ENCODE results near the gene SLC25A47. TPM values are rescaled to one million over a fixed set of nuclear protein-coding genes. Genes with fewer than 3 reads are reported as not detected.
"Not testable (repeated sequence)": the region's sequence is repeated elsewhere in the genome, so short reads cannot be mapped to it uniquely, and the experiment has no call there.

The SLC25A47 gene, protein sequence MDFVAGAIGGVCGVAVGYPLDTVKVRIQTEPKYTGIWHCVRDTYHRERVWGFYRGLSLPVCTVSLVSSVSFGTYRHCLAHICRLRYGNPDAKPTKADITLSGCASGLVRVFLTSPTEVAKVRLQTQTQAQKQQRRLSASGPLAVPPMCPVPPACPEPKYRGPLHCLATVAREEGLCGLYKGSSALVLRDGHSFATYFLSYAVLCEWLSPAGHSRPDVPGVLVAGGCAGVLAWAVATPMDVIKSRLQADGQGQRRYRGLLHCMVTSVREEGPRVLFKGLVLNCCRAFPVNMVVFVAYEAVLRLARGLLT
- total RNA-seq: not detected

DNA sequence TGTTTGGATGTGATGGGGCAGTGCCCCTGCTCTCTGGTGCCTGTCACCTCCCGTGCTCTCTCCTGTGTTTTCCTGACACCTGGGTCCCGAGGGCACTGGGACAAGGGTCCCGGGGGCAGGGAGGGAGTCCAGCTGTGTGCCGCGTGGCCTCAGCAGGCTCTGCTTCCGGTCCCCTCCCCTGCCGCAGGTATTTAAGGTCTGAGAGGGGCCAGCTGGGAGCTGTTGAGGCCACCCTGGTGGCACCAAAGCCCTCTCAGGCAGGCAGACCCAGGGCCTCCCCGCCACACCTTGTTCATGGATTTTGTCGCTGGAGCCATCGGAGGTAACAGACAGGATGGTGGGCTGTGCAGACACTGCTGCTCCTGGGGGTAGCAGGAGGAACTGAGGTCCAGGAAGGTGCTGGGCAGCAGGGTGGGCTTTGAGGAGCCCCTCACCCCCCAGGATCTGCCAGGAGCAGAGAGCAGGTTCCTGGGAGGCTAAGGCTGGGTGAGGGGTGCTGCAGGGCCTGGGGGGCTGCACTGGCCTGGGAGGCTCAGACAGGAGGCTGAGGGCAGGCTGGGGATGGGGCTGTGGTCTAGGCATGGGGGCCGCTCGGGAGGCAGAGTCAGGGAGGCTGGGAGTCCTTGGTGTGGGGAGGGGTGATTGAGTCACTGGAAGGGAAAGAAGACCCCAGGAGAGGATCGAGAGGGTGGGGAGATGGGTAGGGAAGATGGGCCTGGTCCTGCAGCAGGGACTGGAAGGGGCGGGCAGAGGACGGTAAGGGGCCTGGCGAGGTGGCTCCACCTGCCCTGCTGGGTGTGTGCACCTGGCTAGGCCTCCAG is at the start of gene SLC25A47:
SLC25A47 (plus strand) TSS at position 219 of the 821 bp plus-strand sequence; CDS start at position 295, 76 bp downstream.
- CTCF ChIA-PET: no interaction called here
- intact Hi-C loops (cut with micrococcal nuclease): no loop called here
- H3K4me1 Mint-ChIP-seq (ENCODE audit: low read depth): no peaks in the 10 kb centered on the region
- H3K4me3 Mint-ChIP-seq: no peak within 1 kb of the TSS
- no peaks in the 10 kb centered on the region for H3K36me3 Mint-ChIP-seq (ENCODE audit: low read depth)
- H3K9me3 Mint-ChIP-seq: no peaks in the 10 kb centered on the region
- H3K27ac Mint-ChIP-seq: no peak within 1 kb of the TSS
- DNase-seq: no peak
- H3K27me3 Mint-ChIP-seq (ENCODE audit: low read depth): no peaks in the 10 kb centered on the region

DNA sequence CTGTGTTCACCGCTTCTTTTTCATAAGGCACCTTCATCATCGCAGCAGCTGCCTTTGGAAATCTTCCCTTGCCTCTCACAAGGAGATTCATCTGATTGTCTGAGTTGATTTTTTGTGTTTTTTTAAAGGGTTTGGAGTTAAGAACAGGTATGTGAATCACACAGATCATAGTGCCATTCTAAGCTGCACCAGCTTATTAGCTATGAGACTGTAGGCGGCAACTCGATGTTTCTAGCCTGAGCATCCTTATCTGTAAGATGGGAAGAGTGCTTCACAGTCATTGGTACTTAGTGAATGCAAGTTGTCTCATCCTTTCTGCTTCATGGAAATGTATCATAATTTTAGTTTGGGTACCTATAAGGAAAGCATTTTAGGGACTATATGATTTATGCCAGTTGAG is 48.9 kb upstream of the SLC25A47 start:
- intact Hi-C loops (cut with micrococcal nuclease): loop anchor here (2.0 kb wide), 1 partner anchor 13 kb away; no protein-coding TSS in a partner anchor
- Mint-ChIP-seq H3K27ac (peak overlapping the region; percentile 4), H3K4me1 (ENCODE audit: low read depth) (peaks cover 45% of the 10 kb centered on the region), H3K27me3 (ENCODE audit: low read depth) (no peaks in the 10 kb centered on the region), H3K36me3 (ENCODE audit: low read depth) (peaks cover 9% of the 10 kb centered on the region), H3K4me3 (no peak overlapping the region), H3K9me3 (no peaks in the 10 kb centered on the region)
- DNase-seq: no peak
- CTCF ChIA-PET: interaction anchor here (1.0 to 2.5 kb wide), 4 partner anchors 10 to 16 kb away, joined by 3 to 5 read pairs (median 4); no protein-coding TSS in a partner anchor

DNA sequence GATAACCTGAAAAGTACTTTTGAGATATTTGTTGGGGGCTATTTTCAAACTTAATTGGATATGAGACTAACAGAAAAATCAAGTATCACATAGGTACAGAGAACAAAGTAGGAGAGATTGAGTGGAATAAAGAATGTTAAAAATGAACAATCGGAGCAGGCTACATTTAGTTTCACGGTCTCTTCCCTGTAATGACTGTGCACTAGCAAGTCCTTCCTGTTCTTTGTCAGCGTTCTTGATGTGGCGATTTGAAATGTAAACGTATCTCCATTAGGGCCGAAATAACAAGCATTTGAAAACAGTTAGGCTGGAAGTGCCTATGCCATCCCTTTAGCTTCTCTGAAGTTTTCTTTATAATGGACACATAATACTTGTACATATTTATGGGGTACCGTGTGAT is 47.9 kb upstream of the SLC25A47 start:
- no peak for DNase-seq
- intact Hi-C loops (cut with micrococcal nuclease): loop anchor here (2.0 kb wide), 1 partner anchor 14 kb away; no protein-coding TSS in a partner anchor
- Mint-ChIP-seq H3K36me3 (ENCODE audit: low read depth) (peaks cover 11% of the 10 kb centered on the region), H3K27ac (peak overlapping the region; percentile 21), H3K4me3 (no peak overlapping the region), H3K9me3 (no peaks in the 10 kb centered on the region), H3K27me3 (ENCODE audit: low read depth) (no peaks in the 10 kb centered on the region), H3K4me1 (ENCODE audit: low read depth) (peaks cover 43% of the 10 kb centered on the region)
- CTCF ChIA-PET: interaction anchor here (0.6 to 1.4 kb wide), 3 partner anchors 10 to 15 kb away, joined by 3 to 4 read pairs (median 4); no protein-coding TSS in a partner anchor

DNA sequence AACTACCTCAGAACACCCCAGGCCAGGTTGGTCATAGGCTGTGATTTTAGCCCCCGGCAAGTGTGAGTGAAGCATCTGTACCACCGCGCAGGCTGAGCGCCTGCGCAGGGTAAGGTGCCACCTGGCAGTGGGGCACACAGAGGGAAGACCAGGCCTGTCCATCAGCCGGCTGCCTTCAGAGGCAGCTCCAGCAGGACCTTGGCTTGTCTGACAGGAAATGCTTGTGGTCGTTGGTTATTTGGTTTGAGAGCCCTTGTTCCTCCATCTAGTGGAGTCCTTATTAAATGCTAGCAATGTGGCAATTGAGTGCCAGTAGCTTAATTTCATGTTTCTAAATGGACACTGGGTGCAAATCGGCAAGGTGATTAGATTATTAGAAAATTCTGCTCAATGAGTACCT is 44.4 kb upstream of the SLC25A47 start:
- H3K4me1 Mint-ChIP-seq (ENCODE audit: low read depth): peaks cover 27% of the 10 kb centered on the region
- no peaks in the 10 kb centered on the region for H3K9me3 Mint-ChIP-seq
- peaks cover 9% of the 10 kb centered on the region for H3K36me3 Mint-ChIP-seq (ENCODE audit: low read depth)

DNA sequence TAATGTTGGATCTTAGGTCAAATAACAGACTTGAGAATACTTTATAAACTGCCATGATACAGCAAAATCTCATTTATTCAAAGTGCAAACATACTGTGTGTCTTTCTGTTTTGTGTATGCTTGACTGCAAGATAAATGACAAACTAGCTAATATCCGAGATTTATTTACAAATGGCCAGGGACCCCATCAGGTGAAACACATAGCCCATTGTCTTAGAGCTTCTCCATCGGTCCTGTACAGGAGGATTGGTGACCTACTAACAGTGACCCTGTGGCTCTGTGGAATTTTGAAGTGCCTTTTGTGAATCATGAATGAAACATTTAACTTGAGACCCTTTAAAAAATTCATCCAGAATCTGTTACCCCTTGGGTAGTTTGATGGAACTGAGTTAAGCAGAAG is 44.0 kb upstream of the SLC25A47 start:
- Mint-ChIP-seq H3K4me3 (no peak overlapping the region), H3K9me3 (no peaks in the 10 kb centered on the region), H3K4me1 (ENCODE audit: low read depth) (peaks cover 26% of the 10 kb centered on the region), H3K27ac (peak overlapping the region; percentile 56), H3K27me3 (ENCODE audit: low read depth) (no peaks in the 10 kb centered on the region), H3K36me3 (ENCODE audit: low read depth) (peaks cover 9% of the 10 kb centered on the region)
- no peak for DNase-seq
- intact Hi-C loops (cut with micrococcal nuclease): no loop called here
- CTCF ChIA-PET: interaction anchor here (0.6 kb wide), 1 partner anchor 313 kb away, joined by 3 read pairs; no protein-coding TSS in a partner anchor

More for the DNA sequence above, 44.4 kb upstream of the SLC25A47 start:
- CTCF ChIA-PET: interaction anchor here (0.6 kb wide), 1 partner anchor 313 kb away, joined by 3 read pairs; no protein-coding TSS in a partner anchor
- H3K4me3 Mint-ChIP-seq: no peak overlapping the region
- H3K27ac Mint-ChIP-seq: peak overlapping the region; percentile 56
- no peak for DNase-seq
- intact Hi-C loops (cut with micrococcal nuclease): no loop called here
- H3K27me3 Mint-ChIP-seq (ENCODE audit: low read depth): no peaks in the 10 kb centered on the region

DNA sequence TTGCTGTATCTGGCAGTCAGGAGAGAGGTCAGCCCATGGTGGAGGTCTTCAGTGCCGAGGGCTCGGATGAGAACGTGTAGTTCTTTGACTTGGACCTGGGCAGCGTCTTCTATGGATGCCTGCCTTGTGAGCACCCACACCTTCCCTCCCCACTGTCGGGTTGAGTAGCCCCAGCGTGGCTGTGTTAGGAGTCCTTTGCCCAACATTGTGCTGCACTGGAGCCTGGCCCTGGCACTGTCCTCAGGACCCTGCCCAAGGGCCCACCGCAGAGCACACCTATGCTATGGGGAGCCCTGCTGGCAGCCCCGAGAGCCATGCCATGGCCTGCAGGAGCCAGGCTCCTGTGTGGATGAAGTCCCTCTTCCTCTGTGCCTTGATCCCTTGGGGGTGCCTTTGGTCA is 43.6 kb upstream of the SLC25A47 start:
- H3K4me3 Mint-ChIP-seq: no peak overlapping the region
- peaks cover 22% of the 10 kb centered on the region for H3K4me1 Mint-ChIP-seq (ENCODE audit: low read depth)
- peaks cover 9% of the 10 kb centered on the region for H3K36me3 Mint-ChIP-seq (ENCODE audit: low read depth)
- intact Hi-C loops (cut with micrococcal nuclease): no loop called here
- no peaks in the 10 kb centered on the region for H3K27me3 Mint-ChIP-seq (ENCODE audit: low read depth)
- peak overlapping the region; percentile 67 for H3K27ac Mint-ChIP-seq
- H3K9me3 Mint-ChIP-seq: no peaks in the 10 kb centered on the region
- CTCF ChIA-PET: no interaction called here
- no peak for DNase-seq

DNA sequence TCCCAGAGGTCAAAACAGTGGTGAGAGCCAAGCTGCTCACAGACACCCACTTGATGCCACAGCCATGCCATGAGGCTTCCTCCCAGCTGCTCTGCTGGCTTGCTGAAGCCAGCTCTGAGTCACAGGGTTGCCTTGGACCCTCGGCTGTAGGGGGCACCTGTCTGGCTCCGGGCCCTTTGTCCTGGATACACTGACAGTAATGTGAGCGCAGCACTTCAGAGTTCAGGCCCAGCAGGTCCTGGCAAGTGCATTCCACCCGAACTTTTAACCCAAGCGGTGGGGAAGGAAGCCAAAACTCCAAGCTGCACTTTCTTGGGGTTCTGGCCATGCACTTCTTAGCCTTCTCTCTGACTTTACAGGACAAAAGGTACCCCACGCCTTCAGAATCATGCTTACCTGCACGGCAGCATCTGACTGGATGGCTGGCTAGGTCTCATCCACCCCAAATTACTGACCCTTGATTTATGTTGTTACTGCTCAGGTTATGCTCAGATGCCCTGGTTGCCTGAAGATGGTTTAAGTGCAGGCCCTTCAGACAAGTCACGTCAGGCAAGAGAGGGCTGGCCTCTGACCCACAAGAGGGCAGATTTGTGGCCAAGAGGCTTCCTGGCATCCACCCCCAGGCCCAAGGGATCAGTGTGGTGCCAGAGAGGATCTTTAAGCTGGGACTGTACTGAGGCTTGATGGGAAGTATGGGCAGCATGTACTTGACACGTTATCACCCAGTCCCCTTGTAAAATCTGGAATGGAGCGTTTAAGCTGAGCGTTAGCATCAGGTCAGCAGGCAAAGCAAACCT is 41.7 kb upstream of the SLC25A47 start:
- intact Hi-C loops (cut with micrococcal nuclease): no loop called here
- Mint-ChIP-seq H3K27ac (no peak overlapping the region), H3K36me3 (ENCODE audit: low read depth) (peaks cover 5% of the 10 kb centered on the region), H3K4me3 (no peak overlapping the region), H3K4me1 (ENCODE audit: low read depth) (peaks cover 13% of the 10 kb centered on the region), H3K27me3 (ENCODE audit: low read depth) (no peaks in the 10 kb centered on the region), H3K9me3 (no peaks in the 10 kb centered on the region)
- no peak for DNase-seq
- CTCF ChIA-PET: interaction anchor here (1.4 to 1.7 kb wide), 2 partner anchors 9 to 165 kb away, joined by 3 to 8 read pairs; no protein-coding TSS in a partner anchor

DNA sequence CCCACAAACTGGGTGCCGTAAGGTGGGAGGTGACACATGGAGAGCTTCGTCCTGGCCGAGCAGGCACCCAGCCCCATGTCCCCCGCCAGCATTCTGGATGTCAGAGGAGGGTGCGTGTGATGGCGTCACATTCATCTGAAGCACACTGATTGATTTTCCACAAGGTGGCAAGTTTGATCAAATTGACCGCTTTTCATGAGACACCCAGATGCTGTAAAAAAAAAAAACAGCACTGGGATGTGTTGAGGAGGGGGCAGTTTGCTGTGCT is 41.1 kb upstream of the SLC25A47 start:
- Mint-ChIP-seq H3K36me3 (ENCODE audit: low read depth) (peaks cover 5% of the 10 kb centered on the region), H3K9me3 (no peaks in the 10 kb centered on the region), H3K27me3 (ENCODE audit: low read depth) (no peaks in the 10 kb centered on the region), H3K4me1 (ENCODE audit: low read depth) (peaks cover 12% of the 10 kb centered on the region), H3K27ac (no peak overlapping the region), H3K4me3 (no peak overlapping the region)
- intact Hi-C loops (cut with micrococcal nuclease): no loop called here
- no peak for DNase-seq
- CTCF ChIA-PET: interaction anchor here (1.4 to 1.7 kb wide), 2 partner anchors 10 to 164 kb away, joined by 3 to 8 read pairs; no protein-coding TSS in a partner anchor

DNA sequence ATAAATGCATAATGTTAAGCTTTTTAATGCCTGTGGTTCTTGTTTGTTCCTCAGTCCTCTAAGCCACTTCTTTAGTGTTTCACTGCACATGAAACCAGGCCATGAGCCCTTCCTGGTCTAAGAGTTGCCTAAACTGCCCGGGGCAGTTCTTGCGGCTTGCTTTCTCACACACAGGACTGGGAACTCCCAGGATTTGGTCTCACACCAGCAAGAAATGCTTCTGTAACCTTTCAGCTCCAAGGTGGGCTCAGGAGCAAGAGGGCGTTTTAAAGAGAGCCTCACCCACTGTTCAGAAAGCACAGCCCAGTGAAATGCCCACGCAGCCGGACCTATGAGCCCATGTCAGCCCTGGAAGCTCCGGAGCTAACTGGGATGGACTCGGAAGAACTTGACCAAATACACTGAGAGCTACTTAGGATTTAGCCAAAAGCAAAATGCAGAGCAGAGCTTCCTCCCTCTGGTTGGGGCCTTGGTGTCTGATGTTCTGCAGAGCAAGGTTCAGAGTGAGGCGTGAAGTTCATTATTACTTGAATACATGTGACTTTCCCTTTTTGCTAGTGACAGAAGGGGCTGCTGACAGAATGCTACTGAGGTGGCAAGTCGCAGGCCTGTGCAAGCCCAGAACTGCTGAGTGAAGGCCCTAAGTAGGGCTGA is 40.2 kb upstream of the SLC25A47 start:
- intact Hi-C loops (cut with micrococcal nuclease): no loop called here
- H3K36me3 Mint-ChIP-seq (ENCODE audit: low read depth): peaks cover 4% of the 10 kb centered on the region
- H3K27ac Mint-ChIP-seq: no peak overlapping the region
- no peak overlapping the region for H3K4me3 Mint-ChIP-seq
- peaks cover 8% of the 10 kb centered on the region for H3K4me1 Mint-ChIP-seq (ENCODE audit: low read depth)
- H3K27me3 Mint-ChIP-seq (ENCODE audit: low read depth): no peaks in the 10 kb centered on the region
- CTCF ChIA-PET: interaction anchor here (1.2 to 3.9 kb wide), 6 partner anchors 11 to 163 kb away, joined by 3 to 26 read pairs (median 8); no protein-coding TSS in a partner anchor
- no peak for DNase-seq
- no peaks in the 10 kb centered on the region for H3K9me3 Mint-ChIP-seq

DNA sequence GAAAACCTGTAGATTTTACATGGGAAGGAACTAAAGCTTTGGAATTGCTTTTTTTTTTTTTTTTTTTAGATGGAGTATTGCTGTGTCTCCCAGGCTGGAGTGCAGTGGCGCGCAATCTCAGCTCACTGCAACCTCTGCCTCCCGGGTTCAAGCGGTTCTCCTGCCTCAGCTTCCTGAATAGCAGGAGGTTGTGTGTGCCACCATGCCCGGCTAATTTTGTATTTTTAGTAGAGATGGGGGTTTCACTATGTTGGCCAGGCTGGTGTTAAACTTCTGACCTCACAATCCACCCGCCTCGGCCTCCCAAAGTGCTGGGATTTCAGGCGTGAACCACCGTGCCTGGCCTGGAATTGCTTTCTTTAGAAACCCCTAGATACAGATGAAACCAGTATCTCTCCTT is 39.7 kb upstream of the SLC25A47 start:
- H3K27ac Mint-ChIP-seq; H3K4me3 Mint-ChIP-seq; H3K4me1 Mint-ChIP-seq (ENCODE audit: low read depth); H3K9me3 Mint-ChIP-seq; H3K27me3 Mint-ChIP-seq (ENCODE audit: low read depth); DNase-seq; H3K36me3 Mint-ChIP-seq (ENCODE audit: low read depth); intact Hi-C loops (cut with micrococcal nuclease): not testable (repeated sequence)
- CTCF ChIA-PET: interaction anchor here (0.9 to 3.9 kb wide), 9 partner anchors 11 to 107 kb away, joined by 3 to 26 read pairs (median 8); no protein-coding TSS in a partner anchor

DNA sequence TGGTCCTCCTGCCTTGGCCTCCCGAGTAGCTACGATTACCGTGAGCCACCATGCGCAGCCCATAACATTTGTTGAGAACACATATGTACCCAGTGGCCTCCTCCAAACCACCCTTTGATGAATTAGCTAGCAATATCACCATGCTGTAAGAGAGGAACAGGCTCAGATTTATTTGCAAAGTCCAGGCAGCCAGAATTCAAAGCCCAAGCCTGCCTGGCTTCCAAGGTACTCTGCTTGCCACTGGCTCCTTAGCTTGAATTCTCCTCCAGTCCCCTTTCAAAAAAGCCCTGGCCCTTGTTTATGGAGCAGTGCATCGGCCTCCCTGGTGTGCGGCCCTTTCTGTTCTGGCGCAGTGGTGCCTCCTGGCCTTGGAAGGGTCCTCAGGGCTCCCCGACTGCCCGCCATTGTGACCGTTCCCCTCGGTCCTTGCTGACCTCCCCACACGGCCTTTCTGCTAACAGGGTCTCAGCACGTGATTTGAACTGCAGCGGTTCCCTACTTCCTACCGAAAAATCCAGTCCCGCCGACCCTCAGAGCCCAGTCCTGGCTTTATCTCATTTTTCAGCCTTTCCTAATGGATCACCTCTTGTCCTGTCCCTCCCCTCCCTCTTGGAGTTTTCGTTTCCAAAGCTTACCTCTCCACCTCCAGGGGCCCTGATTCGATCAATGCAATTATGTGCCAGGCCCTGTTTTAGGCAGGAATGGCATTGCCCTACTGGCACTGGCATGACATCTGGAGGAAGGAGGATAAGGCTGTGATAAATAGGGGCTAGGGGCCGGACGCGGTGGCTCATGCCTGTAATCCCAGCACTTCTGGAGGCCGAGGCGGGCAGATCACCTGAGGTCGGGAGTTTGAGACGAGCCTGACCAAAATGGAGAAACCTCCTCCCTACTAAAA is 38.9 kb upstream of the SLC25A47 start:
- no peaks in the 10 kb centered on the region for H3K9me3 Mint-ChIP-seq
- CTCF ChIA-PET: interaction anchor here (0.6 to 3.9 kb wide), 16 partner anchors 12 to 228 kb away, joined by 3 to 26 read pairs (median 4); no protein-coding TSS in a partner anchor
- intact Hi-C loops (cut with micrococcal nuclease): loop anchor here (2.0 kb wide), 2 partner anchors 35 to 43 kb away; no protein-coding TSS in a partner anchor

More for the DNA sequence above, 38.9 kb upstream of the SLC25A47 start:
- Mint-ChIP-seq H3K4me1 (ENCODE audit: low read depth) (peaks cover 8% of the 10 kb centered on the region), H3K27me3 (ENCODE audit: low read depth) (no peaks in the 10 kb centered on the region), H3K4me3 (peak overlapping the region; percentile 47), H3K27ac (no peak overlapping the region), H3K36me3 (ENCODE audit: low read depth) (peaks cover 4% of the 10 kb centered on the region)
- no peak for DNase-seq
